Measurements from ENCODE around the gene HNRNPUL1.

The HNRNPUL1 gene

DNA sequence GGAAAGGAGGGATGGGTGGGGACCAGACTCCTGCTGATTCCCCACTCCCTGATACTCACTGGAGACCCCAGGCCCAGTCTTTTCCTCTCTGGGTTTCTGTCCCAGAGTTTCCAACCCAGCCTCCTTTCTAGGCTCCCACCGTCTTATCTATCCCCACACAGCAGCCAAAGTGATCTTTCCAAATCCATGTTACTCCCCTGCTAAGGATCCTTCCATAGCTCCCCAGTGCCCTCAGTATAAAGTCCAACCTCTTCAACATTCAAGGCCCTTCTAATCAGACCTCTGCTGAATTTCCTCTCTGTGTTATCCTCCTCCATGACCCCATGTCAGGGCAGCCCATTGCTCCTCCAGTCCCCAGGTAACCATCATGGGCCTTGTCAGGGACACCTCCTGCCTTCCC, 90.9 kb downstream of the HNRNPUL1 start:
- no peak for DNase-seq

GRCh38 chr19:41355802-41356201, 91.6 kb downstream of the HNRNPUL1 start:
- DNase-seq = peak in 1 of 2 experiments; percentile 36

DNA sequence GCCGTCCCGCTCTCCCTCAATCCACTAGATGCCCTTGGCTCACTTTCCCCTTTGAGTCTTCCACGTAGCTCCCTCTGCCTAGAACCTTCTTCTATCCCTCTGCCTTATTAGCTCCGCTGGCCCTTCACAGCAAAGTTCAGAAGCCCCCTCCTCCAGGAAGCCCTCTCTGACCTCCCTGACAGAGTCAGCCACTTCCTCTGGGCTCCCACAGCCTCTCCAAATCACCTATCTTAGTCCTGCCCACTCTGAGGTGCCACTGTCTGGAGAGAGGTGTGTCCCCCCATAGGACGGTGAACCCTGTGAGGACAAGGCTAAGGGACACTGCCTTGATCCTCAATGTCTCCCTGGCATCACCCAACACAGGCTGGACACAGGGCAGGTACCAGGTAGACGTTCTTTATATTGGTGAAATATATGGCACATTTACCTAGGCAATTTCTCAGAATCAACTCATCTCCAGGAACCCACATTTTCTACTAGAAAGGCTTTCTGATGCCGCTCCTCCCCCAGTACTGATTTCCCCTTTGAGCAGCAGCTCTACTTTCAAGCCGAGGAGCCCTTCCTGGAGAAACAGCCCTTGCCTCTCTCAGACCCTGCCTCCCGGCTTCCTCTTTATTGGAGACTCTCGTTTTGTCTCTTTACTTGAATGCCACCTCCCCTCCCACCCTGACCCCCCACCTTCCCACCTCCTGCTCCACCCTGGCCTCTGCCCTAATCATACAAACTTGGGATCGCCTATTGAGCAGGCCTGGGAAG, 93.0 kb downstream of the HNRNPUL1 start:
- DNase-seq = peak in 1 of 2 experiments; percentile 52
